ENCODE measurements around the gene TBC1D22B. TPM values are rescaled to one million over a fixed set of nuclear protein-coding genes. Genes with fewer than 3 reads are reported as not detected.

The TBC1D22B gene
- total RNA-seq, 2 experiments from 2014 or later: 8.0 to 12.3 TPM

DNA sequence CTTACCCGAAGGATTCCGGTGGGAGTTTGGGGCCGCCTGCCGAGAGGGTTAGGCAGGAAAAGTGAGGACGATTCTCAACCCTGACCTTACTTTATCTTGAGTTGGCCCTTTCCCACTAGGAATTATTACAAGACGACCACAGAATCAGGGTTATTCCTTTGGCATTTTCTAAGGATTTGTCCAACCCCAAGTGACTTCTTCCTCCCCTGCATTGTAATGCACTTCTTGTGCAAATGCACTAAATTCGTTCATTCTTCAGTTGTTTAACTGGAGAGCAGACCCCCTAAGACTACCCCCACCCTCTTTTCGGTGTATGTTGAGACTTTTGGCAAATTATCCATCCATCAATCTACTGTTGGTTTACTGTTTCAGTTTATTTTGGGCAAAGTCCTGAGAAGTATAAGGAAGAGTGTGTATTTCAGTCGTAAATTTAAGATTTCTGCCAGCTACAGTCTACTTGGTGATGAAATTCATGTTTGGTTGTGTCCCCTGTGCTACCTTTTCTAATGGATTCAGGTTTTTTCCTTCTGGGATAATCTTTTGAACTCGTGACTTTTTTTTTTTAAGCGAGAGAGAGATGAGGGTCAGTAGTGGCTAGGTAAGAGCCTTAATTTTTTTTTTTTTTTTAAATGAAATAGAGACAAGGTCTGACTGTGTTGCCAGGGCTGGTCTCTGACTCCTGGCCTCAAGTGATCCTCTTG, 983 bp downstream of the TBC1D22B start:
- intact Hi-C loops (cut with micrococcal nuclease; ENCODE audit: unreplicated experiment): no loop called here
- H3K36me3 ChIP-seq (ENCODE audit: insufficient read depth, low read length): no peaks in the 10 kb centered on the region
- ChIA-PET CTCF (ENCODE audit: unreplicated experiment) (interaction anchor here (0.6 kb wide), 1 partner anchor 240 kb away, joined by 3 read pairs; no protein-coding TSS in a partner anchor), POLR2A (interaction anchor here (0.6 to 1.2 kb wide), 4 partner anchors 36 to 675 kb away, joined by 3 to 4 read pairs (median 3); partner anchors contain the start of gene MTCH1)
- peaks cover 27% of the 10 kb centered on the region for H3K4me1 ChIP-seq (ENCODE audit: insufficient read depth, low read length, poor library complexity, severe bottlenecking)
- no peak overlapping the region for H3K27ac ChIP-seq (ENCODE audit: low read depth, low read length, poor library complexity, severe bottlenecking)
- no TSS peak for BruUV-seq (replicated peaks)
- H4K20me1 ChIP-seq (ENCODE audit: insufficient read depth, low read length): peaks cover 5% of the 10 kb centered on the region; the same call in 1 of the 2 replicates
- peak overlapping the region; percentile 94; the same call in 1 of the 2 replicates for H2AFZ ChIP-seq (ENCODE audit: low read length)
- no peak for DNase-seq (ENCODE audit: low spot score)
- peak overlapping the region; percentile 97 for H3K4me3 ChIP-seq (ENCODE audit: low read depth, low read length, poor library complexity, severe bottlenecking)
- peak overlapping the region; percentile 81 for H3K4me2 ChIP-seq (ENCODE audit: low read length)
- no peak for TF ChIP-seq EZH2phosphoT487 (IDR thresholded peaks at IDR 0.05; ENCODE audit: borderline replicate concordance, low read depth, low read length)
- TF ChIP-seq, protein P1, sequence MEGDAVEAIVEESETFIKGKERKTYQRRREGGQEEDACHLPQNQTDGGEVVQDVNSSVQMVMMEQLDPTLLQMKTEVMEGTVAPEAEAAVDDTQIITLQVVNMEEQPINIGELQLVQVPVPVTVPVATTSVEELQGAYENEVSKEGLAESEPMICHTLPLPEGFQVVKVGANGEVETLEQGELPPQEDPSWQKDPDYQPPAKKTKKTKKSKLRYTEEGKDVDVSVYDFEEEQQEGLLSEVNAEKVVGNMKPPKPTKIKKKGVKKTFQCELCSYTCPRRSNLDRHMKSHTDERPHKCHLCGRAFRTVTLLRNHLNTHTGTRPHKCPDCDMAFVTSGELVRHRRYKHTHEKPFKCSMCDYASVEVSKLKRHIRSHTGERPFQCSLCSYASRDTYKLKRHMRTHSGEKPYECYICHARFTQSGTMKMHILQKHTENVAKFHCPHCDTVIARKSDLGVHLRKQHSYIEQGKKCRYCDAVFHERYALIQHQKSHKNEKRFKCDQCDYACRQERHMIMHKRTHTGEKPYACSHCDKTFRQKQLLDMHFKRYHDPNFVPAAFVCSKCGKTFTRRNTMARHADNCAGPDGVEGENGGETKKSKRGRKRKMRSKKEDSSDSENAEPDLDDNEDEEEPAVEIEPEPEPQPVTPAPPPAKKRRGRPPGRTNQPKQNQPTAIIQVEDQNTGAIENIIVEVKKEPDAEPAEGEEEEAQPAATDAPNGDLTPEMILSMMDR (conservative IDR thresholded peaks at IDR 0.05; ENCODE audit: low read length): no peak
- no peaks in the 10 kb centered on the region for H3K9me3 ChIP-seq (ENCODE audit: low read length)
- no peaks in the 10 kb centered on the region for H3K9me2 ChIP-seq (ENCODE audit: insufficient read depth, low read length)
- peaks cover 23% of the 10 kb centered on the region; the same call in 1 of the 2 replicates for H3K79me2 ChIP-seq (ENCODE audit: insufficient read depth, low read depth, low read length)

DNA sequence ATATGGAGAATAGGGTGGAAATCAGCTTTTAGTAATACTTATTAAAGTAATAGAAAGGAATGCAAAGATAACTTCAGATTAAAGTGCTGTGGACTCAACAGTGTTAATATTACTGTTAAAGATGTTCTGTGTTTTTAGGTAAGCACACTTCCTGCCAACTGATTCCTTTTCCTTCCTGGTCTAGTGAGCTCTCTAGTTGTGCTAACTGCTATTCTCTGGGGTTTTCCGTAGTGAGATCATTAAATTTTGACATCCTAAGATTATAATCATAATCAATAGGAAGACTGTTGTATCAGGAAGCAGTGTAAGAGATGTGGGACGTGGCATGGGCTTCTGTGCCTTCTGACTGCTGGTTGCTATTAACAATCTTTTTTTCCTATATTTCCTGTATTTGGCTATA, 1.6 kb downstream of the TBC1D22B start:
- Histone ChIP-seq H3K9me3 (ENCODE audit: low read length) (no peaks in the 10 kb centered on the region), H3K27ac (ENCODE audit: low read depth, low read length, poor library complexity, severe bottlenecking) (no peak overlapping the region), H3K4me3 (ENCODE audit: low read depth, low read length, poor library complexity, severe bottlenecking) (peak overlapping the region; percentile 97), H3K79me2 (ENCODE audit: insufficient read depth, low read depth, low read length) (peaks cover 23% of the 10 kb centered on the region; the same call in 1 of the 2 replicates), H4K20me1 (ENCODE audit: insufficient read depth, low read length) (peaks cover 5% of the 10 kb centered on the region; the same call in 1 of the 2 replicates), H3K9me2 (ENCODE audit: insufficient read depth, low read length) (no peaks in the 10 kb centered on the region), H3K36me3 (ENCODE audit: insufficient read depth, low read length) (no peaks in the 10 kb centered on the region), H2AFZ (ENCODE audit: low read length) (peak overlapping the region; percentile 54; the same call in 1 of the 2 replicates), H3K4me1 (ENCODE audit: insufficient read depth, low read length, poor library complexity, severe bottlenecking) (peaks cover 27% of the 10 kb centered on the region), H3K4me2 (ENCODE audit: low read length) (peak overlapping the region; percentile 81)
- ChIA-PET POLR2A (interaction anchor here (0.5 to 0.6 kb wide), 2 partner anchors 87 to 193 kb away, joined by 4 read pairs; no protein-coding TSS in a partner anchor), CTCF (ENCODE audit: unreplicated experiment) (no interaction called here)
- intact Hi-C loops (cut with micrococcal nuclease; ENCODE audit: unreplicated experiment): no loop called here
- TF ChIP-seq, protein P1 (conservative IDR thresholded peaks at IDR 0.05; ENCODE audit: low read length): no peak
- no peak for TF ChIP-seq EZH2phosphoT487 (IDR thresholded peaks at IDR 0.05; ENCODE audit: borderline replicate concordance, low read depth, low read length)
- DNase-seq (ENCODE audit: low spot score): peak; percentile 14
- BruUV-seq (replicated peaks): no TSS peak

DNA sequence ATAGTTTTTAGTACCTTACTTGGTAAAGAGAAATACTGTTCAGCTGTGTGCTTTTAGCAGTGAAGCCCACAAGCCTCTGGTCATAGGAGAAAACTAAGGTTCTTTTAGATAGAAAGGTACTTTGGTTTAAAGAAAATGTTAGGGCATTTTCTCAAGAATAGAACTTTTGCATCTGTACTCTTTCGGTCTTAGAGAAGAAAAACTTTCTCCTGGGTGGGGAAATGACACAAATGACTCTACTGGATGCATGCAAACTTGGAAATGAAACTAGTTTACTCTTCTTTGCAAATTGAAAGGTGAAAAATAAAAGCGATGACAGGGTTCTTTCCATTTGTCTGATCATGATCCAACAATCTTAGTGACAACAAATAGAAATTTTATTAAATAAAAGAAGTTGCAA, 2.5 kb downstream of the TBC1D22B start:
- H2AFZ ChIP-seq (ENCODE audit: low read length): peak overlapping the region; percentile 54; the same call in 1 of the 2 replicates
- peaks cover 5% of the 10 kb centered on the region; the same call in 1 of the 2 replicates for H4K20me1 ChIP-seq (ENCODE audit: insufficient read depth, low read length)
- peaks cover 23% of the 10 kb centered on the region; the same call in 1 of the 2 replicates for H3K79me2 ChIP-seq (ENCODE audit: insufficient read depth, low read depth, low read length)
- CTCF ChIA-PET (ENCODE audit: unreplicated experiment): no interaction called here
- peak overlapping the region; percentile 81 for H3K4me2 ChIP-seq (ENCODE audit: low read length)
- no peaks in the 10 kb centered on the region for H3K9me3 ChIP-seq (ENCODE audit: low read length)
- DNase-seq (ENCODE audit: low spot score): no peak
- no peaks in the 10 kb centered on the region for H3K36me3 ChIP-seq (ENCODE audit: insufficient read depth, low read length)
- H3K4me1 ChIP-seq (ENCODE audit: insufficient read depth, low read length, poor library complexity, severe bottlenecking): peaks cover 27% of the 10 kb centered on the region
- no peak overlapping the region for H3K27ac ChIP-seq (ENCODE audit: low read depth, low read length, poor library complexity, severe bottlenecking)
- POLR2A ChIA-PET: interaction anchor here (0.6 kb wide), 1 partner anchor 426 kb away, joined by 5 read pairs; no protein-coding TSS in a partner anchor
- TF ChIP-seq, protein P1 (conservative IDR thresholded peaks at IDR 0.05; ENCODE audit: low read length): no peak
- TF ChIP-seq EZH2phosphoT487 (IDR thresholded peaks at IDR 0.05; ENCODE audit: borderline replicate concordance, low read depth, low read length): no peak
- intact Hi-C loops (cut with micrococcal nuclease; ENCODE audit: unreplicated experiment): no loop called here
- peak overlapping the region; percentile 97 for H3K4me3 ChIP-seq (ENCODE audit: low read depth, low read length, poor library complexity, severe bottlenecking)
- no peaks in the 10 kb centered on the region for H3K9me2 ChIP-seq (ENCODE audit: insufficient read depth, low read length)
- no TSS peak for BruUV-seq (replicated peaks)
